Colonic mucosa (tissue), 4 donors: ENCODE measurements around the gene COL11A2. TPM values are rescaled to one million over a fixed set of nuclear protein-coding genes. Genes with fewer than 3 reads are reported as not detected.

Experiments
- DNase-seq: peaks from one replicate; pipeline ENCODE4 v3.0.0-alpha.2; 2020
- H3K27ac ChIP-seq: fragments of 200-600 bp; one replicate; pipeline ENCODE4 v1.8.0; 2021
- H3K27me3 ChIP-seq: fragments of 200-600 bp; one replicate; pipeline ENCODE4 v1.8.0; 2021
- H3K36me3 ChIP-seq: fragments of 200-600 bp; one replicate; pipeline ENCODE4 v1.8.0; 2021
- H3K4me1 ChIP-seq: fragments of 200-600 bp; one replicate; pipeline ENCODE4 v1.8.0; 2021; ENCODE audit warnings: mild to moderate bottlenecking
- H3K4me3 ChIP-seq: fragments of 200-600 bp; one replicate; pipeline ENCODE4 v1.8.0; 2021
- H3K9ac ChIP-seq, 2 donors: one replicate each; pipeline ENCODE4 v1.7.0; 2013; ENCODE audit warnings: control low read depth in 2 of 2, low read depth in 2 of 2, low read length in 2 of 2
- H3K9me3 ChIP-seq: fragments of 200-600 bp; one replicate; pipeline ENCODE4 v1.8.0; 2021
- CTCF ChIP-seq: fragments of 200-600 bp; IDR thresholded peaks from one replicate; pipeline ENCODE4 v1.8.0; 2022; ENCODE audit warnings: antibody characterized with exemption, mild to moderate bottlenecking
- intact Hi-C: fragments of 100-400 bp; cut with DNase I; formaldehyde crosslinking; loops from one replicate; pipeline ENCODE4 v1.14.1; 2022
- total RNA-seq, 2 donors: library from RNA; stranded (reverse); fragmentation: NEBNext Ultra II Directional in 1 of 2; extraction: Animal tissue kit (Norgen Biotek cat#: 25700) in 1 of 2; gene quantifications; one replicate each; pipeline ENCODE4 v1.2.1, GENCODE V29; 2021
- donor health status: healthy.
- donor health status: DM: no; HTN: no; CAD: no.
- donor health status: DM: no; HTN: no; CAD: no.

Gene COL11A2
- total RNA-seq, 2 donors from 2014 or later = 0.13 to 0.44 TPM

GRCh38 chr6:33198159-33198852, 6.0 kb upstream of the COL11A2 start:
- TF ChIP-seq CTCF = no peak
- Histone ChIP-seq H3K27ac (no peak overlapping the region), H3K27me3 (no peaks in the 10 kb centered on the region), H3K4me1 (peaks cover 11% of the 10 kb centered on the region), H3K9ac (peak overlapping the region; percentile 4 to 13), H3K4me3 (no peak overlapping the region), H3K9me3 (no peaks in the 10 kb centered on the region), H3K36me3 (peaks cover 3% of the 10 kb centered on the region)
- no peak for DNase-seq
- intact Hi-C loops = no loop called here

GRCh38 chr6:33197431-33198048, 5.3 kb upstream of the COL11A2 start:
- H3K4me3 ChIP-seq = no peak overlapping the region
- peaks cover 3% of the 10 kb centered on the region for H3K36me3 ChIP-seq
- H3K9ac ChIP-seq = peak overlapping the region in 1 of 2 donors; percentile 13
- intact Hi-C loops = no loop called here
- TF ChIP-seq CTCF = peak; percentile 60
- H3K9me3 ChIP-seq = no peaks in the 10 kb centered on the region
- peaks cover 5% of the 10 kb centered on the region for H3K27me3 ChIP-seq
- H3K27ac ChIP-seq = no peak overlapping the region
- peak; percentile 49 for DNase-seq
- peaks cover 13% of the 10 kb centered on the region for H3K4me1 ChIP-seq

- H3K27ac ChIP-seq = no peak overlapping the region
- H3K9ac ChIP-seq = no peak overlapping the region
- no peak overlapping the region for H3K4me3 ChIP-seq
- H3K36me3 ChIP-seq = peaks cover 3% of the 10 kb centered on the region
- no peak for DNase-seq
- H3K27me3 ChIP-seq = peaks cover 24% of the 10 kb centered on the region
- TF ChIP-seq CTCF = no peak
- intact Hi-C loops = no loop called here
- no peaks in the 10 kb centered on the region for H3K9me3 ChIP-seq
- peaks cover 6% of the 10 kb centered on the region for H3K4me1 ChIP-seq
Measured at GRCh38 chr6:33195304-33196165, 3.3 kb upstream of the COL11A2 start.

GRCh38 chr6:33194431-33194979, 2.2 kb upstream of the COL11A2 start:
- H3K27ac ChIP-seq = no peak overlapping the region
- intact Hi-C loops = no loop called here
- no peak overlapping the region for H3K9ac ChIP-seq
- no peak for DNase-seq
- peaks cover 24% of the 10 kb centered on the region for H3K27me3 ChIP-seq
- H3K36me3 ChIP-seq = peaks cover 3% of the 10 kb centered on the region
- H3K9me3 ChIP-seq = no peaks in the 10 kb centered on the region
- no peak overlapping the region for H3K4me3 ChIP-seq
- H3K4me1 ChIP-seq = peaks cover 6% of the 10 kb centered on the region
- TF ChIP-seq CTCF = no peak

GRCh38 chr6:33193619-33194018, 1.4 kb upstream of the COL11A2 start:
- H3K27me3 ChIP-seq = peaks cover 24% of the 10 kb centered on the region
- H3K4me1 ChIP-seq = peaks cover 6% of the 10 kb centered on the region
- no peak overlapping the region for H3K4me3 ChIP-seq
- H3K36me3 ChIP-seq = peaks cover 3% of the 10 kb centered on the region
- H3K27ac ChIP-seq = no peak overlapping the region
- H3K9ac ChIP-seq = no peak overlapping the region
- DNase-seq = no peak
- intact Hi-C loops = no loop called here
- TF ChIP-seq CTCF = no peak
- no peaks in the 10 kb centered on the region for H3K9me3 ChIP-seq
